ENCODE results near the gene COQ2. TPM values are rescaled to one million over a fixed set of nuclear protein-coding genes. Genes with fewer than 3 reads are reported as not detected.
"Not testable (repeated sequence)": the region's sequence is repeated elsewhere in the genome, so short reads cannot be mapped to it uniquely, and the experiment has no call there.

COQ2 gene
- total and polyA plus RNA-seq, 8 donors: 13.0 to 17.9 (median 16.0) TPM

GRCh38 chr4:83297548-83298260, 13.1 kb upstream of the COQ2 start:
- Histone ChIP-seq H3K4me3 (no peak overlapping the region), H3K4me1 (no peaks in the 10 kb centered on the region), H3K36me3 (peaks cover 0 to 17% of the 10 kb centered on the region in 2 donors), H3K9me3 (no peaks in the 10 kb centered on the region), H3K27ac (no peak overlapping the region), H3K27me3 (no peaks in the 10 kb centered on the region)
- DNase-seq: no peak
- intact Hi-C loops (cut with DNase I): no loop called here
- ATAC-seq: no peak
- TF ChIP-seq, protein P1, sequence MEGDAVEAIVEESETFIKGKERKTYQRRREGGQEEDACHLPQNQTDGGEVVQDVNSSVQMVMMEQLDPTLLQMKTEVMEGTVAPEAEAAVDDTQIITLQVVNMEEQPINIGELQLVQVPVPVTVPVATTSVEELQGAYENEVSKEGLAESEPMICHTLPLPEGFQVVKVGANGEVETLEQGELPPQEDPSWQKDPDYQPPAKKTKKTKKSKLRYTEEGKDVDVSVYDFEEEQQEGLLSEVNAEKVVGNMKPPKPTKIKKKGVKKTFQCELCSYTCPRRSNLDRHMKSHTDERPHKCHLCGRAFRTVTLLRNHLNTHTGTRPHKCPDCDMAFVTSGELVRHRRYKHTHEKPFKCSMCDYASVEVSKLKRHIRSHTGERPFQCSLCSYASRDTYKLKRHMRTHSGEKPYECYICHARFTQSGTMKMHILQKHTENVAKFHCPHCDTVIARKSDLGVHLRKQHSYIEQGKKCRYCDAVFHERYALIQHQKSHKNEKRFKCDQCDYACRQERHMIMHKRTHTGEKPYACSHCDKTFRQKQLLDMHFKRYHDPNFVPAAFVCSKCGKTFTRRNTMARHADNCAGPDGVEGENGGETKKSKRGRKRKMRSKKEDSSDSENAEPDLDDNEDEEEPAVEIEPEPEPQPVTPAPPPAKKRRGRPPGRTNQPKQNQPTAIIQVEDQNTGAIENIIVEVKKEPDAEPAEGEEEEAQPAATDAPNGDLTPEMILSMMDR (IDR thresholded peaks at IDR 0.05): no peak

DNA sequence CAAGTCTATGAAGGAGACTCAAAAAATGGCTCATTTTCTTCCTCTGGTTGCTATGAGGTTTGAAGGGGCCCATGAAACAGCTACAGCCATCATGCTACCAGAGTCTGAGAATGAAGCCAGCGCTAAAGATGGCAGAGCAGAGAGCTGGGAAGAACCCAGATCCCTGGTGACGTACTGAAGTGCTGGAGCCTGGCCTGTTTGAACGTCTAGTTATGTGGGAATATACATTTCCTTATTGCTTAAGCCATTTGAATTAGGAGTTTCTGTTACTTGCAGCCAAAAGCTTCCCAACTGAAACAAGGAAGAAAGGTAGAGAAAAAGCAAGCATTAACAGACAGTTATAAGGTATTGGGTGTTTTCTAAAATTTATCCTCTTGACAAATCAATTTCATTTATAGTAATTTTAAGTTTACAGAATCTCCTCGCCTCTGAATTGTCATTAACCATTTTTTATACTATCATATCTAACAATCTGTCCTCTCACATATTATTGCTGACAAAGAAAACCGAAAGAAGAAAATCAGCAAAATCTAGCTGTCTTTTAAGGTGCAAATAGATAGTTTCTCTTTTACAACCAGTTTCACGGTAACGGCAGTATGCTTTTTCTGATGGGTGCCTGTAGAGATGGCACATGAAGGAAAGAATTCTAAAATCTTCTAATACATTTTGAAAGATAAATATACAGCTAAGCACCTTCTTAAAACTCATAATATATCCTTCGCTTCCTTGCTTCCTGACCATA, 8.9 kb upstream of the COQ2 start:
- H3K27me3 ChIP-seq: no peaks in the 10 kb centered on the region
- H3K9me3 ChIP-seq: no peaks in the 10 kb centered on the region
- ATAC-seq: no peak
- intact Hi-C loops (cut with DNase I): no loop called here
- H3K4me3 ChIP-seq: no peak overlapping the region
- H3K27ac ChIP-seq: no peak overlapping the region
- TF ChIP-seq, protein P1 (IDR thresholded peaks at IDR 0.05): no peak
- no peaks in the 10 kb centered on the region for H3K4me1 ChIP-seq
- peaks cover 0 to 5% of the 10 kb centered on the region in 2 donors for H3K36me3 ChIP-seq
- DNase-seq: no peak

DNA sequence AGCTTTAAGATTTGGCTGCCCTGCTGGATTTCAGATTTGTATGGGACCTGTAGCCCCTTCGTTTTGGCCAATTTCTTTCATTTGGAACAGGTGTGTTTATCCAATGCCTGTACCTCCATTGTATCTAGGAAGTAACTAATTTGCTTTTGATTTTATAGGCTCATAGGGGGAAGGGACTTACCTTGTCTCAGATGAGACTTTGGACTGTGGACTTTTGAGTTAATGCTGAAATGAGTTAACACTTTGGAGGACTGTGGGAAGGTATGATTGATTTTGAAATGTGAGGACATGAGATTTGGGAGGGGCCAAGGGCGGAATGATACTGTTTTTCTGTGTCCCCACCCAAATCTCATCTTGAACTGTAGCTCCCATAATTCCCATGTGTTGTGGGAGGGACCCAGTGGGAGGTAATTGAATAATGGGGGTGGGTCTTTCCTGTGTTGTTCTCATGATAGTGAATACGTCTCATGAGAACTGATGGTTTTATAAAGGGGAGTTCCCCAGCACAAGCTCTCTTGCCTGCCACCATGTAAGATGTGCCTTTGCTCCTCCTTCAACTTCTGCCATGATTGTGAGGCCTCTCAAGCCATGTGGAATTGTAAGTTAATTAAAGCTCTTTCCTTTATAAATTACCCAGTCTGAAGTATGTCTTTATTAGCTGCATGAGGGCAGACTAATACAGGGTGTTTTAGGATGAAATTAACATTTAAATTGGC, 5.6 kb upstream of the COQ2 start:
- DNase-seq; H3K36me3 ChIP-seq; H3K9me3 ChIP-seq; ATAC-seq; H3K27me3 ChIP-seq; H3K4me3 ChIP-seq; H3K4me1 ChIP-seq; intact Hi-C loops (cut with DNase I); H3K27ac ChIP-seq: not testable (repeated sequence)

GRCh38 chr4:83288381-83288780, 3.8 kb upstream of the COQ2 start:
- intact Hi-C loops (cut with DNase I): loop anchor here in 1 of 2 donors (10.0 kb wide), 1 partner anchor 214 kb away; no protein-coding TSS in a partner anchor
- not testable (repeated sequence) for H3K4me3 ChIP-seq, DNase-seq, H3K9me3 ChIP-seq, ATAC-seq, H3K36me3 ChIP-seq, H3K27me3 ChIP-seq, H3K27ac ChIP-seq
- H3K4me1 ChIP-seq: peaks cover 6 to 14% of the 10 kb centered on the region in 2 donors

DNA sequence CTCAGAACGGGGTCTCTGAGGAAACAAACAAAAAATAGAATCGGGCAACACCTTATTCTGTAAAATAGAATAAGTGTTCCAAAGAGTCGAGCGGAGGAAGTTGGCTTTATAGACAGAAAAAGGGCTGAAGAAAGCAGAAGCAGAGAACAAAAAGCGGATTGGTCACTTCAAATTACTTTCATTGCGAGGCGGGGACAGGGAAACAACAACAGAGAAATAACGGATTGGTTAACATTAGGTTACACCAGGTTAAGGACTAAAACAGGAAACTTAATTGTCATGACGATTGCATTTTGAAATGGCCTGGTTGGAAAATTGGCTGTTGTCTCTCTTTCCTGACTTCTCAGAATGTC, 433 bp upstream of the COQ2 start:
- peak overlapping the region; percentile 96 for H3K27ac ChIP-seq
- peaks cover 13 to 38% of the 10 kb centered on the region in 2 donors for H3K4me1 ChIP-seq
- H3K4me3 ChIP-seq: peak overlapping the region; percentile 38 to 57
- ATAC-seq: peak; percentile 50
- no peaks in the 10 kb centered on the region for H3K27me3 ChIP-seq
- H3K36me3 ChIP-seq: no peaks in the 10 kb centered on the region
- intact Hi-C loops (cut with DNase I): loop anchor here in 1 of 2 donors (10.0 kb wide), 1 partner anchor 210 kb away; no protein-coding TSS in a partner anchor
- TF ChIP-seq, protein P1 (IDR thresholded peaks at IDR 0.05): no peak
- DNase-seq: peak in 2 of 4 donors; percentile 34 to 58
- no peaks in the 10 kb centered on the region for H3K9me3 ChIP-seq

DNA sequence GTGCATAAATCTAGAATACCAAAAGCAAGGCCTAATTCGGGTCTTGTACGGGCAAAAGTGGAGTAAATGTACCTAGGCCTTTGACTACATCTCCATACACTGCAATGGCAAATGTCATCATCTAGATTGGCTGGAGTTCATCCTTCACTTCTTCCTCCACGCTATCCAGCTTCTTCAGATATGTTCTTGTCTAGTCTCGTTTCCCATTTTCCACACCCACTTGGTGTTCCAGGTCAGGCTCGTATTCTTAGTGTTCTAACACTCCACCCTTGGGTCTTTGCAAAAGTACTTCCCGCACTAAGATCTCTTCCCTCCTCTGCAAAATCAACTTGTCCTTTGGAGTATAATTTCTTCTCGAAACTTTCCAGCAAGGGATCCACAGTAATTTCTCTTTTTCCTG, 1.4 kb downstream of the COQ2 start:
- Histone ChIP-seq H3K9me3 (no peaks in the 10 kb centered on the region), H3K4me1 (peaks cover 13 to 38% of the 10 kb centered on the region in 2 donors), H3K27ac (no peak overlapping the region), H3K27me3 (no peaks in the 10 kb centered on the region), H3K4me3 (no peak overlapping the region), H3K36me3 (peaks cover 0 to 7% of the 10 kb centered on the region in 2 donors)
- ATAC-seq: no peak
- intact Hi-C loops (cut with DNase I): loop anchor here in 1 of 2 donors (10.0 kb wide), 1 partner anchor 208 kb away; no protein-coding TSS in a partner anchor
- DNase-seq: no peak
- TF ChIP-seq, protein P1 (IDR thresholded peaks at IDR 0.05): no peak
